Mammary epithelial cell (primary cell): ENCODE measurements around the gene RBM20.
"Not testable (repeated sequence)": the region's sequence is repeated elsewhere in the genome, so short reads cannot be mapped to it uniquely, and the experiment has no call there.

Experiments
- EZH2 ChIP-seq: IDR thresholded peaks from 2 replicates; pipeline ENCODE4 v1.6.1; 2012; ENCODE audit warnings: low read length, inconsistent platforms, borderline replicate concordance
- TF ChIP-seq, protein P1 (sequence below), 2 donors: IDR thresholded peaks in 1 of 2; conservative IDR thresholded peaks in 1 of 2; 2 replicates each; pipeline ENCODE4 v1.5.1; 2011 to 2012; ENCODE audit warnings: inconsistent platforms in 2 of 2, low read length in 2 of 2, mild to moderate bottlenecking in 2 of 2, control low read depth in 1 of 2, low read depth in 1 of 2; ENCODE audit not compliant: insufficient read depth in 1 of 2; ENCODE audit errors: extremely low read depth in 1 of 2

DNA sequence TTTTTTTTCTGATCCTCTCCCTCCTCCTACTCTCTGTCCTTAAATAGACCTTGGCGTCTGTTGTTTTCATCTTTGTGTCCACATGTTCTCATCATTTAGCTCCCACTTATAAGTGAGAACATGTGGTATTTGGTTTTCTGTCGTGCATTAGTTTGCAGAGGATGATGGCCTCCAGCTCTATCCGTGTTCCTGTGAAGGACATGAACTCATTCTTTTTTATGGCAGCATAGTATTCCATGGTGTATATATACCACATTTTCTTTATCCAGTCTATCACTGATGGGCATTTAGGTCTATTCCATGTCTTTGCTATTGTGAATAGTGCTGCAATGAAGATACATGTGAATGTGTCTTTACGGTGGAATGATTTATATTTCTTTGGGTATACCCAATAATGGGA lies 20.8 kb upstream of the RBM20 start:
- TF ChIP-seq, protein P1, sequence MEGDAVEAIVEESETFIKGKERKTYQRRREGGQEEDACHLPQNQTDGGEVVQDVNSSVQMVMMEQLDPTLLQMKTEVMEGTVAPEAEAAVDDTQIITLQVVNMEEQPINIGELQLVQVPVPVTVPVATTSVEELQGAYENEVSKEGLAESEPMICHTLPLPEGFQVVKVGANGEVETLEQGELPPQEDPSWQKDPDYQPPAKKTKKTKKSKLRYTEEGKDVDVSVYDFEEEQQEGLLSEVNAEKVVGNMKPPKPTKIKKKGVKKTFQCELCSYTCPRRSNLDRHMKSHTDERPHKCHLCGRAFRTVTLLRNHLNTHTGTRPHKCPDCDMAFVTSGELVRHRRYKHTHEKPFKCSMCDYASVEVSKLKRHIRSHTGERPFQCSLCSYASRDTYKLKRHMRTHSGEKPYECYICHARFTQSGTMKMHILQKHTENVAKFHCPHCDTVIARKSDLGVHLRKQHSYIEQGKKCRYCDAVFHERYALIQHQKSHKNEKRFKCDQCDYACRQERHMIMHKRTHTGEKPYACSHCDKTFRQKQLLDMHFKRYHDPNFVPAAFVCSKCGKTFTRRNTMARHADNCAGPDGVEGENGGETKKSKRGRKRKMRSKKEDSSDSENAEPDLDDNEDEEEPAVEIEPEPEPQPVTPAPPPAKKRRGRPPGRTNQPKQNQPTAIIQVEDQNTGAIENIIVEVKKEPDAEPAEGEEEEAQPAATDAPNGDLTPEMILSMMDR (conservative IDR thresholded peaks at IDR 0.05 in 1 of 2, IDR thresholded peaks at IDR 0.05 in 1 of 2; ENCODE audit: extremely low read depth in 1 of 2, insufficient read depth in 1 of 2, low read depth in 1 of 2, low read length in 2 of 2): not testable (repeated sequence)
- TF ChIP-seq EZH2: not testable (repeated sequence)
